Stomach smooth muscle (tissue), 2 donors: ENCODE data around the gene ZCCHC17.
"Not testable (repeated sequence)": the region's sequence is repeated elsewhere in the genome, so short reads cannot be mapped to it uniquely, and the experiment has no call there.

Source experiments
- H3K27ac ChIP-seq: one replicate; pipeline ENCODE4 v1.7.0; 2013; ENCODE audit warnings: mild to moderate bottlenecking, low read length, inconsistent platforms
- H3K27me3 ChIP-seq, 2 donors: one replicate each; pipeline ENCODE4 v1.7.0; 2013; ENCODE audit warnings: low read length in 2 of 2; ENCODE audit not compliant: insufficient read depth in 2 of 2, control insufficient read depth in 1 of 2
- H3K36me3 ChIP-seq, 2 donors: one replicate each; pipeline ENCODE4 v1.7.0; 2013; ENCODE audit warnings: low read length in 2 of 2; ENCODE audit not compliant: control insufficient read depth in 2 of 2, insufficient read depth in 2 of 2
- H3K4me1 ChIP-seq: one replicate; pipeline ENCODE4 v1.7.0; 2013; ENCODE audit warnings: low read length; ENCODE audit not compliant: control insufficient read depth, insufficient read depth
- H3K4me3 ChIP-seq, 2 donors: one replicate each; pipeline ENCODE4 v1.7.0; 2013; ENCODE audit warnings: low read length in 2 of 2
- H3K9ac ChIP-seq, 2 donors: one replicate each; pipeline ENCODE4 v1.7.0; 2013; ENCODE audit warnings: low read length in 2 of 2, mild to moderate bottlenecking in 1 of 2
- H3K9me3 ChIP-seq, 2 donors: one replicate each; pipeline ENCODE4 v1.7.0; 2013; ENCODE audit warnings: low read length in 2 of 2; ENCODE audit not compliant: control insufficient read depth in 2 of 2
- donor health status: healthy.
- donor health status: Pancreatic carcinoma.

ZCCHC17 gene

DNA sequence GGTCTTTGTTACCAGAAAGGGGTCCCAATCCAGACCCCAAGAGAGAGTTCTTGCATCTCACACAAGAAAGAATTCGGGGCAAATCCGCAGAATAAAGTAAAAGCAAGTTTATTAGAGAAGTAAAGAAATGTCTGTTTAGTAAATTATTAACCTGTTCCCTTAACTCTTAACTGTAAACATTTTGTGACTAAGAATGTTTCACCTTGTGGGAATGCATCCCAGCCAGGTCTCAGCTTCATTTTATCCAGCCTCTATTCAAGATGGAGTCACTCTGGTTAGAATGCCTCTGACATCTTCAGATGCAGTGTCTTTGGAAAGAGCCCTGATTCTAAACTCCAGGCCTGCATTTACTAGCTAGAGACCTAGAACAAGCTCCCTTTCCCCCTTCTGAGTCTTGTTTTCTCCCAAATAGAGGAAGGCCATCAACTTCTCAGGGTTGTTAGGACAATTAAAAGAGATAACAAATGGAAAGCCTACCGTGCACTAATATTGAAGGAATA is 80.6 kb downstream of the ZCCHC17 start:
- H3K27ac ChIP-seq, result no peak overlapping the region
- no peaks in the 10 kb centered on the region for H3K36me3 ChIP-seq
- peaks cover 23% of the 10 kb centered on the region for H3K4me1 ChIP-seq
- no peak overlapping the region for H3K4me3 ChIP-seq
- no peaks in the 10 kb centered on the region for H3K9me3 ChIP-seq
- H3K27me3 ChIP-seq, result no peaks in the 10 kb centered on the region
- no peak overlapping the region for H3K9ac ChIP-seq

DNA sequence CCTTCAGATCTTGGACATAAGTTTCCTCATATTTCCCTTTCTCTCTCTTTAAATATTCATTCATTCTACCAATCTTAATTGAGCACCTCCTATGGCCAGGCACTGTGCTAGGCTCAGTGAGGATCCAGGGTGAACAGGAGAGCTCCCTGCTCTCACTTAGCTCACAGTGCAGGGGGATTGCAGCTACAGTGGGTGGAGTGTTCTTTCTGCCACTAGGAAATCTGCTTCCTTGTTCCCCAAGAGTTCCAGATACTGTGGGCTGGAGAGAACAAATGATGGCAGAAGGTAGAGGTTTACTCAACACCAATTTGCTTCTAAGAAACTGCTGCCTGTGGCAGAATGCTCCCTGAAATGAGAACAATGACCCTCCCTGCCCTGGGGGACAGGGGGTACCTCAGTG is 81.2 kb downstream of the ZCCHC17 start:
- Histone ChIP-seq H3K27me3 (no peaks in the 10 kb centered on the region), H3K4me1 (peaks cover 17% of the 10 kb centered on the region), H3K9ac (no peak overlapping the region), H3K9me3 (no peaks in the 10 kb centered on the region), H3K27ac (no peak overlapping the region), H3K36me3 (no peaks in the 10 kb centered on the region), H3K4me3 (no peak overlapping the region)

DNA sequence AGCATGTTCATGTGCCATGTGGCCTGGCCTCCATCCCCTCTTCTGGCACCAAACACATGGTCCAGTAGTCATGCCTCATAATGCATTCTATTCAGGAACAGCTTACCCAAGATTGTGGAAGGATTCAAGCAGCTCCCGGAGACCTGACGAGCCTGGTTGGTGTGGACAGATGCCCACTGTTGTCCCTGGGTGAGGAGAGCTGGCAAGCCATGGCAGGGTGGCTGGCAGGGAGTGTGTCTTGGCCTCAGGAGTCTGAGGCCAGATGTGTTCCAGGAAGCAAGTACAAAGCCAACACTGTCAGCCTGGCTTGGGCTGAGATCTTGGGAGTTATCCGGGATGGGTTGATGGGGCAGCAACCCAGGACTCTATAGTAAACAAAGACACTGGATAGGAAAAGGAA is 83.3 kb downstream of the ZCCHC17 start:
- Histone ChIP-seq H3K27ac (no peak overlapping the region), H3K9ac (no peak overlapping the region), H3K36me3 (no peaks in the 10 kb centered on the region), H3K4me3 (no peak overlapping the region), H3K4me1 (no peaks in the 10 kb centered on the region), H3K27me3 (no peaks in the 10 kb centered on the region), H3K9me3 (no peaks in the 10 kb centered on the region)

- no peak overlapping the region for H3K9ac ChIP-seq
- no peak overlapping the region for H3K27ac ChIP-seq
- H3K4me1 ChIP-seq, result no peaks in the 10 kb centered on the region
- no peaks in the 10 kb centered on the region for H3K36me3 ChIP-seq
- no peak overlapping the region for H3K4me3 ChIP-seq
- H3K27me3 ChIP-seq, result no peaks in the 10 kb centered on the region
- no peaks in the 10 kb centered on the region for H3K9me3 ChIP-seq
These were observed 84.8 kb downstream of the ZCCHC17 start for GRCh38 chr1:31381394-31382294.

DNA sequence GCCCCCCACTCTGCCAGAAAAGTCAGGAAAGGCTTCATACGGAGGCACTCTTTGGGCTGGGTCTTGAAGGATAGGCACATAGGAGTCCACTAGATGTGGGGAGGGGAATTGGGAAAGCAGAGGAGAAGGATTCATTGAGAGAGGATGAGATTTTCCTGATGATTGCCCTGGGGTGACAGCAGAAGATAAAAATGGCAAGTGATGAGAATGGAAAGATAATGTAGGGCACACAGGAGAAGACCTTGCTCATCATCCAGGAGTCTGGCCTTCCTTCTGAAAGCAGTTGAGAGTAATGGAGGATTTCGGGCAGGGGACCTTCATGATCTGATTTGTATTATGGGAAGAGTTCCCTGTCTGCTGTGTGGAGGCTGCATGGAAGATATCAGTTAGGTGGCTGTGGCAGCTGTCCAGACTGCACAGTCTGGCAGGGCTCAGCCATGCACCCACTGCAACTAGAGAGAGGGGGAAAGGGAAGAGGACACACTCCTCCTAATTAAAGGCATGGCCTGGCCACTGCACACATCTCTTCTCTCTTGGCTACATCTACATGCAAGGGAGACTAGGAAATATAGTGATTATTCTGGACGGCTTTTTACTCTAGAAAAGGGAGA is 85.7 kb downstream of the ZCCHC17 start:
- Histone ChIP-seq H3K4me1 (no peaks in the 10 kb centered on the region), H3K36me3 (no peaks in the 10 kb centered on the region), H3K9me3 (no peaks in the 10 kb centered on the region), H3K27ac (no peak overlapping the region), H3K9ac (no peak overlapping the region), H3K4me3 (no peak overlapping the region), H3K27me3 (no peaks in the 10 kb centered on the region)

DNA sequence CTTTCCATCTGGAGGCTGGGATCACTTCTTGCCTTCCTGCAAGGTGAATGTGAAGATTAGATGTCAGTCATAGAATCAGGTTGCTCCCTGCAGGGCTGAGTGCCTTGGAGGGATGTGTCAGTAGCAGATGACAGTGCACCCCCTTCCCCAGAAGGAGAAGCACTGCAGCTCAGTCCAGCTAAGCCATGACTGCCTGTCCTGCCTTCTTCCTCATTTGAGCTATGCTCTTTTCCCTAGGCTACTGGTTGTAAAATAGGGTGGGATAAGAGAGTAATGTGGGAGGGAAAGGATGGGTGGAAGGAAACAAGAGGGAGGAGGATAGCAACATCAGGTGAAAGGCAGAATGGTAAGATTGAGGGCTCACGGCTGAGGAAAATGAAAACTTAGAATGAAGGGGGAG is 87.1 kb downstream of the ZCCHC17 start:
- Histone ChIP-seq H3K4me3 (no peak overlapping the region), H3K9me3 (no peaks in the 10 kb centered on the region), H3K36me3 (no peaks in the 10 kb centered on the region), H3K27ac (no peak overlapping the region), H3K4me1 (no peaks in the 10 kb centered on the region), H3K27me3 (no peaks in the 10 kb centered on the region), H3K9ac (no peak overlapping the region)

DNA sequence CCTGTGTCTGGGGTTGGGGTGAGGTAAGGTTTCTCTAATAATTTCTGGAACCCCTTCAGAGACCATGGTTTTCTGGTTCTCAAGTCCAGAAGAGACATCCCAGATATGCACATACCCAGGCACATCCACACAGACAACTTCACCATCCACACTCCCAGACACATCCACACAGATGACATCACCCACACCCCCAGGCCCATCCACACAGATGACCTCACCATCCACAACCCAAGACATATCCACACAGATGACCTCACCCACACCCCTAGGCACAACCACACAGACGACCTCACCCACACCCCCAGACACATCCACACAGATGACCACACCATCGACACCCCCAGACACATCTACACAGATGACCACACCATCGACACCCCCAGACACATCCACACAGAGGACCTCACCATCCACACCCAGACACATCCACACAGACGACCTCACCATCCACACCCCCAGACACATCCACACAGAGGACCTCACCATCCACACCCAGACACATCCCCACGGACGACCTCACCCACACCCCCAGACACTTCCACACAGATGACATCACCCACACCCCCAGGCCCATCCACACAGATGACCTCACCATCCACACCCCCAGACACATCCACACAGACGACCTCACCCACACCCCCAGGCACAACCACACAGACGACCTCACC is 89.9 kb downstream of the ZCCHC17 start:
- not testable (repeated sequence) for H3K36me3 ChIP-seq, H3K9me3 ChIP-seq, H3K27ac ChIP-seq, H3K9ac ChIP-seq, H3K4me3 ChIP-seq, H3K27me3 ChIP-seq, H3K4me1 ChIP-seq

GRCh38 chr1:31387612-31388011 is 90.8 kb downstream of the ZCCHC17 start:
- no peak overlapping the region for H3K9ac ChIP-seq
- no peaks in the 10 kb centered on the region for H3K4me1 ChIP-seq
- no peaks in the 10 kb centered on the region for H3K9me3 ChIP-seq
- H3K27me3 ChIP-seq, result no peaks in the 10 kb centered on the region
- H3K36me3 ChIP-seq, result no peaks in the 10 kb centered on the region
- H3K27ac ChIP-seq, result no peak overlapping the region
- no peak overlapping the region for H3K4me3 ChIP-seq

DNA sequence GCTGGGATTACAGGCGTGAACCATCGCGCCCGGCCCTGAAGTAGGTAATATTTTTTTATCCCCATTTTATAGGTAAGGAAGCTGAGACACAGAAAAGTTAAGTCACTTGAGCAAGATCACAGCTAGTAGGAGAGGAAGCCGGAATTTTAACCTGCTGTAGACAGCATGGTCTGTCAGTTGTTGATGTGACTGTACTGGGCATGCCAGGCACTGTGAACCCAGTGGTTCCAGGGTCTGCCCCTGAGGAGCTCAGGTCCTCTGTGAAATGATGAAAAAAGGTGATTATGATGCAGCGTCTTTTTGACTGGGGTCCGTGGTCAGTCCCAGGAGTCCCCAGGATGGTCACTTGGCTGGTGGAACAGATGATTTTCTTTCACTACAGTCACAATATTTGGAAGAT is 92.8 kb downstream of the ZCCHC17 start:
- no peak overlapping the region for H3K27ac ChIP-seq

GRCh38 chr1:31390071-31390470 is 93.2 kb downstream of the ZCCHC17 start:
- H3K27ac ChIP-seq, result no peak overlapping the region
- H3K9me3 ChIP-seq, result no peaks in the 10 kb centered on the region
- no peaks in the 10 kb centered on the region for H3K27me3 ChIP-seq
- H3K4me3 ChIP-seq, result no peak overlapping the region
- no peaks in the 10 kb centered on the region for H3K36me3 ChIP-seq
- peaks cover 5% of the 10 kb centered on the region for H3K4me1 ChIP-seq
- H3K9ac ChIP-seq, result no peak overlapping the region

More for the DNA sequence above, 92.8 kb downstream of the ZCCHC17 start:
- Histone ChIP-seq H3K4me3 (no peak overlapping the region), H3K36me3 (no peaks in the 10 kb centered on the region), H3K27me3 (no peaks in the 10 kb centered on the region), H3K9ac (no peak overlapping the region), H3K9me3 (no peaks in the 10 kb centered on the region), H3K4me1 (peaks cover 5% of the 10 kb centered on the region)
